Measurements from ENCODE around the gene SCAF4. TPM values are rescaled to one million over a fixed set of nuclear protein-coding genes. Genes with fewer than 3 reads are reported as not detected.

SCAF4 gene
- total and polyA plus RNA-seq, 9 of the 15 experiments (the other 6 are each of a cell fraction or from before 2014, with no cell fraction given) = 2.3 to 55.7 (median 17.2) TPM

- intact Hi-C loops (cut with micrococcal nuclease) (no loop called here), in situ Hi-C loops (cut with MboI) (no loop called here)
- FAIRE-seq (no peak), DNase-seq (ENCODE audit: extremely low read depth in 1 of 4, low spot score in 3 of 4) (peak in 1 of 4 experiments; percentile 34), ATAC-seq (peak; percentile 11; the same call in 2 of the 3 replicates)
- TF ChIP-seq ZNF197 (CRISPR knock-in tag; IDR thresholded peaks at IDR 0.05; ENCODE audit: low read depth) (no peak), RBFOX2 (IDR thresholded peaks at IDR 0.05; ENCODE audit: low read depth, low read length) (0 out of 2 replicates have a peak, but pooled peaks have one; percentile 11), EGR1 (conservative IDR thresholded peaks at IDR 0.05) (0 out of 2 replicates have a peak, but pooled peaks have one; percentile 16)
- BruUV-seq (replicated peaks) = no TSS peak
- WGBS (ENCODE audit: insufficient coverage, low coverage, missing lambda C conversion rate) = 89% methylated on average over 8 of the region's 8 CpGs
- ChIA-PET POLR2A (interaction anchor here (0.6 to 1.7 kb wide), 4 partner anchors 8 to 250 kb away, joined by 3 to 6 read pairs (median 3); no protein-coding TSS in a partner anchor), CTCF (ENCODE audit: low intra/inter-chr PET ratio) (no interaction called here)
- H3K4me1 ChIP-seq (replicated peaks in 1 of 2; ENCODE audit: control insufficient read depth in 2 of 2, insufficient read depth in 2 of 2, low read length in 2 of 2) = peaks cover 9 to 23% of the 10 kb centered on the region in 2 experiments; a peak in 4 of 5 replicates
- peaks cover 59% of the 10 kb centered on the region for H3K79me2 ChIP-seq (ENCODE audit: control insufficient read depth, insufficient read depth, low read length)
- H3K4me2 ChIP-seq (ENCODE audit: insufficient read depth, low read length) = no peak overlapping the region
- no peaks in the 10 kb centered on the region for H3K9me3 ChIP-seq (replicated peaks; ENCODE audit: control insufficient read depth, insufficient read depth, low read depth, low read length)
- no peaks in the 10 kb centered on the region for H3K9me1 ChIP-seq (ENCODE audit: control insufficient read depth, insufficient read depth, low read length)
- H3K9ac ChIP-seq (ENCODE audit: insufficient read depth in 1 of 2, low read depth in 2 of 2, low read length in 2 of 2) = peak overlapping the region in 1 of 2 experiments; percentile 74; a peak in 2 of 4 replicates
- H3K27me3 ChIP-seq (ENCODE audit: control insufficient read depth in 2 of 2, insufficient read depth in 2 of 2, low read length in 2 of 2) = no peaks in the 10 kb centered on the region
- no peak overlapping the region for H3K4me3 ChIP-seq
- H2AFZ ChIP-seq (ENCODE audit: low read depth, low read length) = no peak overlapping the region
- peaks cover 17% of the 10 kb centered on the region; the same call in 1 of the 2 replicates for H4K20me1 ChIP-seq (replicated peaks; ENCODE audit: control insufficient read depth, insufficient read depth, low read length)
- peaks cover 90% of the 10 kb centered on the region for H3K36me3 ChIP-seq (ENCODE audit: control insufficient read depth, insufficient read depth, low read length)
- no peak overlapping the region for H3K27ac ChIP-seq (ENCODE audit: extremely low read depth, low read depth, low read length)
Observed at GRCh38 chr21:31665397-31665796, 66.5 kb downstream of the SCAF4 start.

GRCh38 chr21:31663584-31664249, 68.2 kb downstream of the SCAF4 start:
- no peaks in the 10 kb centered on the region for H3K9me1 ChIP-seq (ENCODE audit: control insufficient read depth, insufficient read depth, low read length)
- peaks cover 18 to 26% of the 10 kb centered on the region in 2 experiments; a peak in 4 of 5 replicates for H3K4me1 ChIP-seq (replicated peaks in 1 of 2; ENCODE audit: control insufficient read depth in 2 of 2, insufficient read depth in 2 of 2, low read length in 2 of 2)
- H3K79me2 ChIP-seq (ENCODE audit: control insufficient read depth, insufficient read depth, low read length) = peaks cover 68% of the 10 kb centered on the region
- no peak overlapping the region for H3K27ac ChIP-seq (ENCODE audit: extremely low read depth, low read depth, low read length)
- no TSS peak for BruUV-seq (replicated peaks)
- no peak overlapping the region for H2AFZ ChIP-seq (ENCODE audit: low read depth, low read length)
- TF ChIP-seq DACH1 (IDR thresholded peaks at IDR 0.05; ENCODE audit: partially characterized antibody) (peak; percentile 43), TCF7L2 (IDR thresholded peaks at IDR 0.05; ENCODE audit: low read depth, low read length) (no peak), SIRT6 (IDR thresholded peaks at IDR 0.05; ENCODE audit: low read depth, low read length) (no peak), FOXO4 (CRISPR knock-in tag; IDR thresholded peaks at IDR 0.05) (no peak), ZNF134 (CRISPR knock-in tag; conservative IDR thresholded peaks at IDR 0.05) (no peak)
- no peak for ATAC-seq
- no peaks in the 10 kb centered on the region for H3K9me3 ChIP-seq (replicated peaks; ENCODE audit: control insufficient read depth, insufficient read depth, low read depth, low read length)
- FAIRE-seq = no peak
- intact Hi-C loops (cut with micrococcal nuclease) = no loop called here
- H3K36me3 ChIP-seq (ENCODE audit: control insufficient read depth, insufficient read depth, low read length) = peaks cover 74% of the 10 kb centered on the region
- no peak overlapping the region for H3K4me3 ChIP-seq
- 78% methylated on average over 7 of the region's 7 CpGs for WGBS (ENCODE audit: insufficient coverage, low coverage, missing lambda C conversion rate)
- DNase-seq (ENCODE audit: extremely low read depth in 1 of 4, low spot score in 3 of 4) = no peak
- ChIA-PET POLR2A (interaction anchor here (0.6 kb wide), 1 partner anchor 51 kb away, joined by 3 read pairs; no protein-coding TSS in a partner anchor), CTCF (ENCODE audit: low intra/inter-chr PET ratio) (no interaction called here)
- no peak overlapping the region for H3K4me2 ChIP-seq (ENCODE audit: insufficient read depth, low read length)
- no peaks in the 10 kb centered on the region for H3K27me3 ChIP-seq (ENCODE audit: control insufficient read depth in 2 of 2, insufficient read depth in 2 of 2, low read length in 2 of 2)
- peak overlapping the region in 1 of 2 experiments; percentile 21; a peak in 1 of 4 replicates for H3K9ac ChIP-seq (ENCODE audit: insufficient read depth in 1 of 2, low read depth in 2 of 2, low read length in 2 of 2)
- peaks cover 21% of the 10 kb centered on the region; the same call in 1 of the 2 replicates for H4K20me1 ChIP-seq (replicated peaks; ENCODE audit: control insufficient read depth, insufficient read depth, low read length)
- in situ Hi-C loops (cut with MboI) = no loop called here

Data from K562 (cell line).